WI38 (cell line): ENCODE data around the gene ITPKB.
A peak's percentile ranks its signal among the peaks of the same experiment; 100 is the strongest.
"Not testable (repeated sequence)": the region's sequence is repeated elsewhere in the genome, so short reads cannot be mapped to it uniquely, and the experiment has no call there.

Experiments used
- H3K4me3 ChIP-seq: 2 replicates; pipeline ENCODE4 v1.5.1; 2011; ENCODE audit warnings: low read depth, mild to moderate bottlenecking, control low read depth, low read length
- CTCF ChIP-seq: IDR thresholded peaks from 2 replicates; pipeline ENCODE4 v1.5.1; 2012; ENCODE audit warnings: low read depth, mild to moderate bottlenecking, control low read depth, low read length

ITPKB gene

GRCh38 chr1:226641671-226642231 lies 97.3 kb downstream of the ITPKB start:
- no peak overlapping the region for H3K4me3 ChIP-seq
- no peak for TF ChIP-seq CTCF

GRCh38 chr1:226640321-226641136 lies 98.6 kb downstream of the ITPKB start:
- H3K4me3 ChIP-seq = no peak overlapping the region

GRCh38 chr1:226639631-226640061 lies 99.4 kb downstream of the ITPKB start:
- TF ChIP-seq CTCF = no peak
- H3K4me3 ChIP-seq = no peak overlapping the region

More at GRCh38 chr1:226640321-226641136, 98.6 kb downstream of the ITPKB start:
- no peak for TF ChIP-seq CTCF

GRCh38 chr1:226639206-226639605 lies 99.9 kb downstream of the ITPKB start:
- not testable (repeated sequence) for H3K4me3 ChIP-seq

GRCh38 chr1:226638608-226639007 lies 100.5 kb downstream of the ITPKB start:
- H3K4me3 ChIP-seq = no peak overlapping the region
- no peak for TF ChIP-seq CTCF

- TF ChIP-seq CTCF = no peak
- H3K4me3 ChIP-seq = no peak overlapping the region
These were observed 101.0 kb downstream of the ITPKB start for GRCh38 chr1:226638001-226638601.

- peak; percentile 57 for TF ChIP-seq CTCF
- no peak overlapping the region for H3K4me3 ChIP-seq
These were observed 101.7 kb downstream of the ITPKB start for GRCh38 chr1:226637147-226637935.
